NCI-H2196 treated with DMSO at 0.1 percent for 48 hours (cell line): ENCODE results near the gene PSD4.

Source experiments
- DNase-seq: peaks from one replicate; lab custom pipeline; 2025; ENCODE audit not compliant: unreplicated experiment; lab: John Stamatoyannopoulos, UW

The PSD4 gene

DNA sequence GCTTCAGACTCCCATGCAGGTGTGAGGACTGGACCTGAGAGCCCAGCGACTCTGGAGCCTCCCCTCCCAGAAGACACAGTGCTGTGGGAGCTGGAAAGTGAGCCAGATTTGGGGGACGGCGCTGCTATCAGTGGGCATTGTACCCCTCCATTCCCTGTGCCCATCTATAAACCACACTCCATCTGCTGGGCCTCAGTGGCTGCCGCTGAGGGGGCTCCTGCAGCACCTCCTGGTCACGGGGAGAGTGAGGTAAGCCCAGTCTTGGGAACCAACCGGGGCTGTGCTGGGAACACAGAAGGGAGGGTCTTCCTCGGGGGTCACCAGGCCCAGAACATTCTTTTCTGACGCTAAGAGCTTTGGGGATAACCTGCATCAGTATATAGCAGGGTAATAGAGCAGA, 9.5 kb downstream of the PSD4 start:
- DNase-seq = no peak

DNA sequence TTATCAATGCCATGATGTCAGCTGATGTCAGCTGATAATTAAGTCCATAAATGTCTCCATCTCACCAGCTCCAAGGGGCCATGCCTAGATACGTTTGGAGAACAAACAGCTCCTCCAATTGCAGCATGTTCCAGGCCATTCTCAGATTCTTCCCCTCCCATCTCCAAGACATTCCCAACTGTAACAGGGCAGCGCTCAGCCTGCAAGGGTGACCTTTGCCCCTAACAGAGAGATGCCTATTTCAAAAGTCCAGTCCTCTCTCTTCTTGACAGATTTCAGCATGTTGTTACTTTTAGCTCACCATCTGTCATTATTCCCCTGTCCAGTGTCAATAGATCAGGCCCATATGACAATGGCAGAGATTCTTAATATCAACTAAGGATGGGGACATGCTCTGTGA, 9.9 kb downstream of the PSD4 start:
- no peak for DNase-seq

DNA sequence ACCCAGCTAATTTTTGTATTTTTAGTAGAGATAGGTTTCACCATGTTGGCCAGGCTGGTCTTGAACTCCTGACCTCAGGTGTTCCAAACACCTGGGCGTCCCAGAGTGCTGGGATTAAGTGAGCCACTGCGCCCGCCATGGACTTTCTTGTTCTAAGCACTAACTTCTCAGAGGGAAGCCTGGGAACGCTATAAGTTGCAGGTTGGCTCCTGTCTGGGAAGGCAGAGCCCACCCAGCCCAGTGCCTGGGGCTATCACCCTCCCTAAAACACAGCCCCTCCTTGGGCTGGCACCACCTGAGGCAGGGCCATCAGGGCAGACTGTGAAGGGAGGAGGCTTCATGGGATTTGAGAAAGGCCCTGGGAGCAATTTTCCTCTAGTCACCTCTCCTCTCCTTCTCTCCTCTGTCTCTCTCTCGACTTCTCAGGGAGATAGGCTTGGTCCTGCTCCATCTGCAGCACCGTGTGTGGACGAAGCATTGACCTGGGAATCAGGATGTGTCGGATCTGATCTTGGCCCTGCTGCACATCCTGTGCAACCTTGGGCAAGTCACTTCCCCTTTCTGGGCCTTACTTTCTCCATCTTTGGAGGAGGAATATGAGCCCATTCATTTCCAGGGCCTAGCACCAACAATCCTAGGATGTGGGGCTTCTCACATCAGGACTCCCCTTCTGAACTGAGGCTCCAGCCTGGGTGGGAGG, 10.9 kb downstream of the PSD4 start:
- no peak for DNase-seq

DNA sequence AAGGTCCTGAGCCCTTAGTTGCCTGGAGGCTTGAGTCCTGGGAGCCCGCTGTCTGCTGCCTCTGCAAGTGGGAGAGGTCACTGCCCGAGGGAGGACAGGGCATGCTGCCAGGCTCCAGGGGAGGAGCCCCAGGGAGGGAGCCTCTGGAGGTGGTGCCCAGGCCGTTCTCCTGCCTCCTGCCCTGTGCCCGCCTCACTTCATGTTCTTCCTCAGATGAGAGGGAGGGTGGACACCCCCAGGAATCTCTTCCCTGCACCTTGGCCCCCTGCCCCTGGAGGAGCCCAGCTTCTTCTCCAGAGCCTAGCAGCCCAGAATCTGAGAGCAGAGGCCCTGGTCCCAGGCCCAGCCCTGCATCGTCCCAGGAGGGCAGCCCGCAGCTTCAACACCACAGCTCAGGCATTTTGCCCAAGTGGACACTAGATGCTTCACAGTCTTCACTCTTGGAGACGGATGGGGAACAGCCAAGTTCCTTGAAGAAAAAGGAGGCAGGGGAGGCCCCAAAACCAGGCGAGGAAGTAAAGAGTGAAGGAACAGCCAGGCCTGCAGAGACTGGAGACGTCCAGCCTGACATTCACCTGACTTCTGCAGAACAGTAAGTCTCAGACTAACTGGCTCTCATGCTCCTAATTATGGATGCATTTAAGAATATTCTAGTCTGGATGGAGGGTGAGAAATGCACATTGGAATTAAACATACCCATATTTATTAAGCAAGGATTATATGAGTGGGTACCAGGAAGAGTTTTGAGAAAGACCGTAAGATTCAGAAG, 12.1 kb downstream of the PSD4 start:
- DNase-seq = no peak

DNA sequence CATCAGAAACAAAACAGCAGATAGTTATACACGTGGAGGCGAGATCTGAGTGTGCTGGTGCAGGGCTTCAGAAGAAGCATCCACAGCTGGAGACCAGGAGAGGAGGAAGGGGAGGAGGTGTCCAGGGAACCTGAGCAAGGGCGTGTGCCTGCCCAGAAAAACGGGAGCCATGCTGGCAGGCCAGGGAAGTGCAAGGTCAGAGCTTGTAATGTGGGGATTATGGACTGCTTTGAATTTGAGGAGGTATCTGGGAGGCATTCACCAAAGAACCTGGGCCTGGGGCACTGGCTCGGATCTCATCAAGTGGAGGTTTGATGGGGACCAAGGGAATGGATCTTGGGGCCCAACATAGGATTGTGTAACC, 12.6 kb downstream of the PSD4 start:
- no peak for DNase-seq

DNA sequence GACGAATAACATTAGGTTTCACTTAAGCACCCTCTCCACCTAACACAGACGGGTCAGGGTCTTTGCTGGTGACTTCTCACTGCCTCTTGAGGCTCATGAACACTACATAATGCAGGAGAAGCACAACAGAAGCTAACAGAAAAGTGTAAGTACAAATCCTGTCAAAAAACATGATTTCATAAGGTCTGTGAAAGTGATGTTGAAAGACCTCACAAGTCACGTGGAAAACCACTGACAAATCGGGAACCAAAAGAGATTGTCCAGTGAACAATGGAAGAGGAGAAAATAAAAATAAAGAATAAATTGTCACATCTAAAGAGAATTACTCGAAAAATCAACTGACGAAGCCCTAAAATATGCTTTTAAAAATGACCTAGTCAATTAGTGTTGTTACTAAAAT, 14.0 kb downstream of the PSD4 start:
- no peak for DNase-seq

DNA sequence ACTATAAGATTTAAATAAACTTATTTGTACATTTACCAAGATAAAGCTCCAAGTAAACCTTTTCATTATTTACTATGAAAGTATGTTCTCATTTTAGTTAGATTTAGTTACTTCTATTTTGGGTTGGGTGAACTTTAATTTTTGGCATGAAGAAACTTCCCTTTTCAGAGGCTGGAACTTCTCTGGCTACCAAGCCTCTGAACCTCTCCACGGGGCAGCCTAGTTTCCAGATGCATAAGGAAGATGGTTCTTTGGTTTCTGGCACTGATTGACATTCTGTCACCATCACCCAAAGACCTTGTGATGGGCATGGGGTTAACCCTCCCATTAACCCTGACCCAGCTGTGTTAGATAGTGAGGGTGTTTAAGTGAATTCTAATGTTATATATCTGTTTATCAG, 17.1 kb downstream of the PSD4 start:
- DNase-seq = no peak

DNA sequence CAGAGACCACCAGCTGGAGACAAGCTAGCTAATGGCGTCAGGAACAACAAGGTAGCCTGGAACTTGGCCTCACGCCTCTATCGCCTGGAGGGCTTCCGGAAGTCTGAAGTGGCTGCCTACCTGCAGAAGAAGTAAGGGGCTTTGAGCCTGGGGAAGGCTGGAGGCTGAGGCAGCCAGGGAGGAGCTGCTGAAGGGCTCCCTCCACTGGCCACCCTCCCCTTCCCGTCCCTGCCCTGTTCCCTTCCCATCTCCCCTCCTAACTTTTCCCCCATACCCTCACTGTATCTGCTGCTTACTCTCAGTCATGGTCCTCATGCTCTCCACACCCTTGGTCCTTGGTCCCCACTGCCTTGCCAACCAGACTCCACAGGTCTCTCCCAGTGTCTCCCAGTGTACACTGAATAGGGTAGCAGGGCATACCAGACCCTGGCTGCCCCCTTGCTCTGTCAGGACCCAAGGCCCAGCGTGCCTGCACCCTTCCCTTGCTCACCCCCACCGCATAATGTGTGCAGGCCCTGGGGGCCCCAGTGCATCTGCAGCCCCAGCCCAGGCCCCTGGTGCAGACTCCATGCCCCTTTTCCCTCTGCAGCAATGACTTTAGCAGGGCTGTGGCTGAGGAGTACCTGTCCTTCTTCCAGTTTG, 18.8 kb downstream of the PSD4 start:
- no peak for DNase-seq

DNA sequence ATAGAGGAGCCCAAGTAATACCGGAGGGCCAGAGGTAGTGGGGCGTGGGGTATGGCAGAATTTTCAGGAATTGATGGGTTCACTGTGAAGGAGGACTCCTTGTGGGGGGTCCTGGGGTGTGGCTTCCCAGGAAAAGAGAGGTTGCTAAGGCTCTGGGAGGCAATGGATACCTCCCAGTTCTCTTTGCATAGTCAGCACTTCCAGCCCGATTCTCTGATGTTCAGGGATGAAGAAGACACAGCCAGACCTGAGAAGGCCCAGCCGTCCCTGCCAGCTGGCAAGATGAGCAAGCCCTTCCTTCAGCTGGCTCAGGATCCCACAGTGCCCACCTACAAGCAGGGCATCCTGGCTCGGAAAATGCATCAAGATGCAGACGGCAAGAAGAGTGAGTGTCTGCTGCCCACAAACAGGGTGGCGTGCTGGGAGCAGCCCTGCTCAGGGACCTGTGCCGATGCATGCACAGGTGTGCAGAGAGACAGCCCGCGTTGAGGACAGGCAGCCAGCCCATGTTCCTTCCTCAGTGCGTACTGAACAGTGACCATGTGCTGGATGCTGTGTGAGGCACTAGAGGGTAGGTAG, 22.2 kb downstream of the PSD4 start:
- DNase-seq = no peak

DNA sequence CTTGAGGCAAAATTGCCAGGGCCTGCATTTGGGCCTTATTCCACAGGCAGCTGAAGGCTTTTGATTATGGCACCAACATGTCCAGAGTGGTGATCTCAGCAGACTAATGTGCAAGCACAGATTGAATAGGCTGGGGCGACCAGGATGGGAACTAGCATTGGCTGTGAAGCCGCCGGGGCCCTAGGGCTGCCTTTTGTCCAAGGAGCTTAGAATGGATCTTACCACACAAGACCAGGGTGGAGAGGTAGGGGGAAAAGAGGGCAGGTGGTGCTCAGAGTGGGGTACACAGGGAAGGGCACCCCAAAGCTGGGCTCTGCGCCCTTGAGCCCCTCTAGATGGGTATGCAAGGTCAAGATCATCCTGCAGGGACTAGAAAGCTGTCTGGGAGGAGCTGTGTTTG, 23.1 kb downstream of the PSD4 start:
- no peak for DNase-seq

DNA sequence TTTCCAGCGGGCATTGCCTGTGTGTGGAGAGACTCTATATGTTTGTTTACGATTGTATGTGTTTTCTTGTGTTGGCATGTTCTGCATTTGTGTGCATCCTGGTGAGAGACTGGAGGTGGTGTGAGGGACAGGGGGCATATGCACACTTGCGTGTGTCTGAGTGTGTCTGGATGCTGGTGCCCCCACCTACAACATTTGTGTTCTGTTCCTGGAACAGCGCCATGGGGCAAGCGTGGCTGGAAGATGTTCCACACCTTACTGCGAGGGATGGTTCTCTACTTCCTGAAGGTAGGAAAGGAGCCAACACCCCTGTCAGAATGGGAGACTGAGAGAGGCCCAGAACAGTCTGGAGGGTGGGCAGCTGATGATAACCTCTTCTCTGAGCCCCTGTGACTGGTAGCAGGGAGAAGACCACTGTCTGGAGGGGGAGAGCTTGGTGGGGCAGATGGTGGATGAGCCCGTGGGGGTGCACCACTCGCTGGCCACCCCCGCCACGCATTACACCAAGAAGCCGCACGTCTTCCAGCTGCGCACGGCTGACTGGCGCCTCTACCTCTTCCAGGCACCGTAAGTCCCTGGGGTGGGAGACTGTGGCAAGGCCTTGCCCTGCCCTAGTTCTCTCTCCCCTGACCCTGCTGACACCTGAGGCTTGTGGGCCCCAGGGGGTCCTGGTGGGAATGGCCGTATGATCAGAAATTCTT, 23.7 kb downstream of the PSD4 start:
- no peak for DNase-seq

DNA sequence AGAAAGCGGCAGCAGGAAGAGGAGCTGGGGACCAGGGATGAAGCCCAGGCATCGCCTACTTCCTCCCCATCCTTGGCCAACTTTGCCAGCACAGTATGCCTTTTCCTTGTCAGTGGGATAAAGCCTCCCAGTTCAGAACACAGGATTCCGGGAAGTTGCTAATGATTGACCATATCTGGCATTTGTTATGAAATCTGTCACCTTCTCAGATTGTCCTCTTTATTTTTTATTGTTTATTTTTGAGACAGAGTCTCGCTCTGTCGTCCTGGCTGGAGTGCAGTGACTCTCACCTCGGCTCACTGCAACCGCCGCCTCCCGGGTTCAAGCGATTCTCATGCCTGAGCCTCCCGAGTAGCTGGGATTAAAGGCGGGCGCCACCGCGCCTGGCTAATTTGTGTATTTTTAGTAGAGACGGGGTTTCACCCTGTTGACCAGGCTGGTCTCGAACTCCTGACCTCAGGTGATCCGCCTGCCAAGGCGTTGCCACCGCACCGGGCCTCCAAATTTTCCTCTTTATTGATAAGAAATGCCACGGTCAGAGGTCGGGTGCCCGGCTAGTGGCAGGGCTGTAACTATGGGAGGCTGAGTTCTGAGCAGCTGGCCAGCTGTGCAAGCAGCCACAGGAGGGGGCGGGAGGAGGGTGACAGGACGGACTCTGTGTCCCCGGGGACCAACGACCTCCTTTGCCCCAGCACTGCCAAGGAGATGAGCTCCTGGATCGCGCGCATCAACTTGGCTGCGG, 24.4 kb downstream of the PSD4 start:
- no peak for DNase-seq

DNA sequence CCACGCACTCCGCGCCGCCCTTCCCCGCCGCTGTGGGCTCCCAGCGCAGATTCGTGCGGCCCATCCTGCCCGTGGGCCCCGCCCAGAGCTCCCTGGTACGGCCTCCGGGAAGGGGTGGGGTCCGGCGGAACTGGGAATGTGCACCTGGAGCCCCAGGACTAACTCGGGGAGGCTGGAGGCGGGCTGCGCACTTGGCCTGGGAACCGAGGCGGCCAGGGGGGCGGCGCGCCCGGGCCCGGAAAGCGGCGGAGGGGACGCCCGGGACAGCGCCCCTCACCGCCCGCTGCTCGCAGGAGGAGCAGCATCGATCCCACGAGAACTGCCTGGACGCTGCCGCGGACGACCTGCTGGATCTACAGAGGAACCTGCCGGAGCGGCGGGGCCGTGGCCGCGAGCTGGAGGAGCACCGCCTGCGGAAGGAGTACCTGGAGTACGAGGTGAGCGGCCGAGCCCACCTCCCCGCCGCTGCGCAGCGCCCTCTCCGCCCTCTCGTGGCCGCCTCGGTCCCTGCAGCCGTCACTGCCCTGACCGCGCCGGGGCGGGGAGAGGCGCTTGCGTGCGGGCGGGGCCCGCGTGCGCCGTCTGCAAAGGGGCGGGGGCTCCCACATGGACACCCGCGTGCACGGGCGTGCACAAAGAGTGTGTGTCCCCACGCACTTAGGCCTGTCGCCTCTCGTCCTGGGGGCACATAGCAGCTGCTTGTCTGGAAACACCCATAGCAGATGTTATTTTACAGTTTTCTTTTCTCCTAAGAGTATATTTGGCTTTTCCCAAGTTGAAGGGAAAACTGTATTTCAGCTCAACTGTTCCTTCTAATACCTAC, 25.2 kb downstream of the PSD4 start:
- peak; percentile 77 for DNase-seq

DNA sequence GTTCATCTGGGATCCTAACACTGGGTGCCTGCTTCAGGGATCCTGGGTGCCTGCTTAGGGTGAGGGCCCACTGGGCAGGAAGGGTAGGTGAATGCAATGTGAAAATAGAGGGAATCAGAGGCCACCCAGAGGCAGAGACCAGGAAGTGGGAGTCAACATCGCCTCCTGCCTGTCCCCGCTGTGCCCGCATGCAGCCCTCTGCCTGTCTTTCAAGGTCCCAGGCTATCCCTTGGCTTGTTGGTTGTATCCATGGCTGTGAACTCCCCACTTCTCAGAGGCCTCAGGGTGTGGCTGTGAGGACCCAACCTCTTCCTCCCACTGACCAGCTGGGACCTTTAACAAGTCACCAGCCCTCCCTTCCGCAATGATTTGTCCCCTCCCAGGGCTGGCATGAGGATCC, 26.5 kb downstream of the PSD4 start:
- DNase-seq = no peak

DNA sequence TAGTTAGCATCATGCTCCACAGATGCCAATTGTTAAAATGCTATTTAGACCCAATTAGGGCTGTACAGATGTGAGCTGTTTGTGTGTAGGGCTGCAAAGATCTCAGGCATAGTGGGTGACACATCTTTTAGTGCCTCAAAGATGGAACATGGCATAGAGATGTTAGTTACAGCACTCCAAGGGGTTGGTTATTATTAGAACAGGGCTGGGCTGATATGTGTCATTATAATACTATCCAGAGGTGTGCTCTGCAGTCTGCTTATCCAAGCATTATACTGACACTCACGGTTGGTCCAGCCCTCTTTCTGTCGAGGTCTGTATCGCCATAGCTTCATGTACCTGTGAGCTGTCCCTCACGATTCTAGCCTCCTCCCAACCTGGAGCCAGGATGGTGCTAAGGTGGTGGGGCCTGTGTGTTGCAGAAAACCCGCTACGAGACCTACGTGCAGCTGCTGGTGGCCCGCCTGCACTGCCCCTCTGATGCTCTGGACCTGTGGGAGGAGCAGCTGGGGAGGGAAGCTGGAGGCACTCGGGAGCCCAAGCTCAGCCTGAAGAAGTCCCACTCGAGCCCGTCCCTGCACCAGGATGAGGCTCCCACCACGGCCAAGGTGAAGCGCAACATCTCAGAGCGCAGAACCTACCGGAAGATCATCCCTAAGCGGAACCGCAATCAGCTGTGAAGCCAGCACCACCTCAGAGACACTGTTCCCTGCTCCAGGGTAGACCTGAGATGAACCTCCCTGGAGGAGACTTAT, 27.1 kb downstream of the PSD4 start:
- no peak for DNase-seq

DNA sequence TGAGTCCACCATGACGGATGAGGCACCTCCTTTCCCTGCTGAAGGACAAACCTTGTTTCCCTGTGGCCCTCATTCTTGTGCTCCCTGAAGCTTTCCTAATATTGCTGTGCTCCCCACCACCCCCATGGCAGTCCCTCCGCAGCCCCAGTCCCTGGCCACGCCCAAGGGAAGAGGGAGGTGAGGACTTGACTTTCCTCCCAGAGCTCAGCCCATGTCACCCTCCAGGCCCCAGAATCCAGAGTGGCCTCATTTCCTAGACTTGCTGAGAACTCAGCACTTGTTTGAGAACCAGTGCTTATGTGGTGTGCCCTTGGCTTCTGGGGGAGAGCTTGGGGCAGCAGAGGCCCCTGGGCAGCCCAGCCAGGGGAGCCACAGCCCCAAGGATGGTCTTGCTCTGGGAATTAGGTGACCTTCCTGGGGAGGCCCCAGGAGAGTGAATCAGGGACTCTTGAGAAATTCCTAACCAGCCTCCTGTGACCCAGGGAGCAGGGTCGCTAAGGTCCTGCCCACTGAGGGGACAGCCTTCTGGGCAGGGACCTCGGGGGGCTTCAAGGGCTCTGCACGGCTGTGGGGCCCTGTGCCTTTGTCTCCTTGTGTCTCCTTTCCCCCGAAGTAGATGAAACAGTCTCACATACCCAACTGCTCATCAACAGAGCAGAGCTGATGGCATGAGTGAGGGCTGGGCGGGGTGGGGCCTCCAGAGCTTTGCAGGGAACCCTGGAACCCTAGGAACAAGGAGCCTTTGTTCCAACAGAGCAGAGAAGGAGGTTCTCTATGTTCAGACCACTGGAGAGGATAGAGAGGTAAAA, 27.9 kb downstream of the PSD4 start:
- no peak for DNase-seq

DNA sequence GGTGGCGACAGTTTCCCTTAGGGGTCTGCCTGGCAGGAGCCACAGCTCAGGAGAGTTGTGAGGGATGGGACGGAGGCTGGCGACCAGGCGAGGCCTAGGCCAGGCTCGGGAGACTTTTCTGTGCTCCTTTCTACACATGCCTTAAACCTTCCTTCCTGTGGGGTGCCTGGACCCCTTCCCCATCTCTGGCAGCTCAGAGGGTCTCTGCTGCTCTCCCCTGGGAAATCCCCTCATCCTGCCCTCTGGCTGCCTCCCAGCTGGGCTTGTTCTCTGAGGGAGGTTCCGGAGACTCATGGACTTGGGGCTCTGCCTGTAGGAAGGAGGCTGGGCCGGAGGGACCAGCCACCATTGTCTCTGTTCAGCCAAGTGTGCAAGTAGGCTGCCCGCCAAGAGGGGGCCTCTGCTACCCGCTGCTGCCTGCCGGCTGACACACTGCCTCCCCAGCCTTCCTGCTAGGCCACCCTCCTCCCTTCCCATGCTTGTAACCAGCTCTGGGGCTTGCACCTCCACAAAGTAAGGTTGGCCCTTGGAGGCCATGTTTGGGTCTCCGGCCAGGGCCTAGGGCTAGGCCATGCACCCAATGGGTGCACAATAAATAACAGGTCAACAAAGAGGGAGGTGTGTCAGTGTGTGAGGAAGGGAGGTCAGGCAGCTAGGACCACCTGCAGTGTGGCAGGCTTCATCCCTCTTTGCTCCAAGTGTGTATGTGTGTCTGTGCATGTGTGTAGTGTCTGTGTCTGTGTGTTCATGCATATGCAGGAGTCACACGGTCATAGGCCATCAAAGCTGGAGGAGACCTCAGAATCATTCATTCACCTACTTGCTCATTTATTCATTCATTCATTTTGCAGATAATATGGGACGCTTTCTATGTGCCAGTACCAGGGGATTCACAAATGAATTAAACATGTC, 28.8 kb downstream of the PSD4 start:
- DNase-seq = no peak
